Measurements from ENCODE around the gene SH3GLB2.

DNA sequence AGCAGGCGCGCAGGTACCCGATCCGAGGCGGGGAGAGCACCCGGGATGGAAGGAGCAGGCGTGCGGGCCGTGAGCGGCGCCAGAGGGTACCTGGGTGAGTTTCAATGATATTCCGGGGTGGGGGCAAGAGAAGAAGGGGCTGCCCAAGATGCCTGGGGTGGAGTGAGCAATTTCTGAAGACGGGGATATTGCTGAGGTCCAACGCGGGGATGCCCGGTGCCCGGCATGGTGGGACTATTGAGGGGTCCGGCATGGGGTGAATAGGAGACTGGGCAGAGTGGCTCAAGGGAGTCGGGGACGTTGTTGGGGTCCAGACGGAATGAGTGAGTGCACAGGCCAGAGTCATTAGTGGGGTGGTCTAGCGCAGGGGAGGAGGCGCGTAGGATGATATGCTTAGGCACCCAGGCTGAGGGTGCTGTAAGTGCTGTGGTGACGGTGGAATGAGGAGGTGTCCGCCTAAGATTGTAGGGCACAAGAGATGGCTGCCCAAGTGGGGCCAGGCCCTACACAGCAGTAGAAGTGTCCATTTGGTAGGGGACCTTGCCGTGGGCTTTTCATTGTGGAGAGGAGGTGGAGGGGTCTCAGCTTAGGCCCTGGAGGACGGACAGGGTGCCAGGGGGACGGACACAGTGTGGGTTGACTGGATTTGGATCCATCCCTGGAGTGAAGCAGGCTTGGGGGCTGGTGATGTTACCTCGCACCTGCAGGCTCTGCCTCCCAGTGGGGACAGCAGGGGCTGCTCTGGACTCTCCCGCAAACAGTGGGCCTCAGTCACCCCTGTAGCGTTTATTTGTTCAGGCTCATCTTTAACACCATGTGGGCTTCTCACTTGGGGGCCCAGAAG lies 9.0 kb upstream of the SH3GLB2 start:
- TF ChIP-seq, protein P1, sequence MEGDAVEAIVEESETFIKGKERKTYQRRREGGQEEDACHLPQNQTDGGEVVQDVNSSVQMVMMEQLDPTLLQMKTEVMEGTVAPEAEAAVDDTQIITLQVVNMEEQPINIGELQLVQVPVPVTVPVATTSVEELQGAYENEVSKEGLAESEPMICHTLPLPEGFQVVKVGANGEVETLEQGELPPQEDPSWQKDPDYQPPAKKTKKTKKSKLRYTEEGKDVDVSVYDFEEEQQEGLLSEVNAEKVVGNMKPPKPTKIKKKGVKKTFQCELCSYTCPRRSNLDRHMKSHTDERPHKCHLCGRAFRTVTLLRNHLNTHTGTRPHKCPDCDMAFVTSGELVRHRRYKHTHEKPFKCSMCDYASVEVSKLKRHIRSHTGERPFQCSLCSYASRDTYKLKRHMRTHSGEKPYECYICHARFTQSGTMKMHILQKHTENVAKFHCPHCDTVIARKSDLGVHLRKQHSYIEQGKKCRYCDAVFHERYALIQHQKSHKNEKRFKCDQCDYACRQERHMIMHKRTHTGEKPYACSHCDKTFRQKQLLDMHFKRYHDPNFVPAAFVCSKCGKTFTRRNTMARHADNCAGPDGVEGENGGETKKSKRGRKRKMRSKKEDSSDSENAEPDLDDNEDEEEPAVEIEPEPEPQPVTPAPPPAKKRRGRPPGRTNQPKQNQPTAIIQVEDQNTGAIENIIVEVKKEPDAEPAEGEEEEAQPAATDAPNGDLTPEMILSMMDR (IDR thresholded peaks at IDR 0.05 in 4 of 5, conservative IDR thresholded peaks at IDR 0.05 in 1 of 5): no peak
- no peak for TF ChIP-seq POLR2A (IDR thresholded peaks at IDR 0.05)
